KOPT-K1 (cell line): ENCODE measurements around the gene NGB.

ENCODE experiments used
- H3K27ac ChIP-seq: fragments of 200-600 bp; sonication (generic); 2 replicates; pipeline ENCODE4 v1.5.1; 2016; ENCODE audit warnings: antibody characterized with exemption, mild to moderate bottlenecking, low read depth, low read length; ENCODE audit not compliant: poor library complexity, severe bottlenecking
- H3K36me3 ChIP-seq: fragments of 200-600 bp; sonication (generic); 2 replicates; pipeline ENCODE4 v1.5.1; 2017; ENCODE audit warnings: antibody characterized with exemption, mild to moderate bottlenecking, low read length, moderate library complexity; ENCODE audit not compliant: insufficient read depth
- H3K9me3 ChIP-seq: fragments of 200-600 bp; sonication (generic); 2 replicates; pipeline ENCODE4 v1.5.1; 2017; ENCODE audit warnings: antibody characterized with exemption, low read length, mild to moderate bottlenecking; ENCODE audit not compliant: insufficient read depth, poor library complexity, severe bottlenecking

The NGB gene

GRCh38 chr14:77242752-77243151 is 28.3 kb downstream of the NGB start:
- no peak overlapping the region for H3K27ac ChIP-seq
- no peaks in the 10 kb centered on the region for H3K9me3 ChIP-seq
- no peaks in the 10 kb centered on the region for H3K36me3 ChIP-seq

GRCh38 chr14:77241955-77242354 is 29.1 kb downstream of the NGB start:
- Histone ChIP-seq H3K9me3 (no peaks in the 10 kb centered on the region), H3K36me3 (no peaks in the 10 kb centered on the region), H3K27ac (no peak overlapping the region)

- Histone ChIP-seq H3K27ac (no peak overlapping the region), H3K9me3 (no peaks in the 10 kb centered on the region), H3K36me3 (no peaks in the 10 kb centered on the region)
Measured at GRCh38 chr14:77240336-77240915, 30.6 kb downstream of the NGB start.

GRCh38 chr14:77239412-77239811 is 31.6 kb downstream of the NGB start:
- Histone ChIP-seq H3K27ac (no peak overlapping the region), H3K9me3 (no peaks in the 10 kb centered on the region), H3K36me3 (no peaks in the 10 kb centered on the region)

- Histone ChIP-seq H3K9me3 (no peaks in the 10 kb centered on the region), H3K27ac (no peak overlapping the region), H3K36me3 (no peaks in the 10 kb centered on the region)
Measured at GRCh38 chr14:77238996-77239395, 32.0 kb downstream of the NGB start.

- H3K9me3 ChIP-seq = no peaks in the 10 kb centered on the region
- H3K27ac ChIP-seq = no peak overlapping the region
- H3K36me3 ChIP-seq = no peaks in the 10 kb centered on the region
Measured at GRCh38 chr14:77238356-77238755, 32.6 kb downstream of the NGB start.

GRCh38 chr14:77236814-77237213 is 34.2 kb downstream of the NGB start:
- Histone ChIP-seq H3K27ac (no peak overlapping the region), H3K9me3 (no peaks in the 10 kb centered on the region), H3K36me3 (no peaks in the 10 kb centered on the region)

GRCh38 chr14:77231721-77232120 is 39.3 kb downstream of the NGB start:
- H3K36me3 ChIP-seq = no peaks in the 10 kb centered on the region
- peaks cover 5% of the 10 kb centered on the region for H3K9me3 ChIP-seq
- no peak overlapping the region for H3K27ac ChIP-seq

GRCh38 chr14:77230914-77231313 is 40.1 kb downstream of the NGB start:
- no peaks in the 10 kb centered on the region for H3K36me3 ChIP-seq
- peaks cover 5% of the 10 kb centered on the region for H3K9me3 ChIP-seq
- no peak overlapping the region for H3K27ac ChIP-seq

- Histone ChIP-seq H3K27ac (no peak overlapping the region), H3K36me3 (no peaks in the 10 kb centered on the region), H3K9me3 (peaks cover 5% of the 10 kb centered on the region)
Measured at GRCh38 chr14:77228056-77228455, 43.0 kb downstream of the NGB start.

GRCh38 chr14:77225892-77226557 is 45.0 kb downstream of the NGB start:
- H3K9me3 ChIP-seq = peaks cover 3% of the 10 kb centered on the region
- no peaks in the 10 kb centered on the region for H3K36me3 ChIP-seq
- H3K27ac ChIP-seq = no peak overlapping the region

- Histone ChIP-seq H3K36me3 (no peaks in the 10 kb centered on the region), H3K9me3 (no peaks in the 10 kb centered on the region), H3K27ac (no peak overlapping the region)
Measured at GRCh38 chr14:77225254-77225653, 45.8 kb downstream of the NGB start.

GRCh38 chr14:77224212-77224611 is 46.8 kb downstream of the NGB start:
- no peak overlapping the region for H3K27ac ChIP-seq

GRCh38 chr14:77222546-77223225 is 48.3 kb downstream of the NGB start:
- Histone ChIP-seq H3K9me3 (no peaks in the 10 kb centered on the region), H3K36me3 (no peaks in the 10 kb centered on the region), H3K27ac (no peak overlapping the region)

More at GRCh38 chr14:77224212-77224611, 46.8 kb downstream of the NGB start:
- no peaks in the 10 kb centered on the region for H3K36me3 ChIP-seq
- H3K9me3 ChIP-seq = no peaks in the 10 kb centered on the region

GRCh38 chr14:77221241-77221871 is 49.6 kb downstream of the NGB start:
- no peaks in the 10 kb centered on the region for H3K36me3 ChIP-seq
- no peak overlapping the region for H3K27ac ChIP-seq
- H3K9me3 ChIP-seq = no peaks in the 10 kb centered on the region
